HPDE6-E6E7 (cell line): ENCODE data around the gene ALX4.

Experiments used
- DNase-seq: peaks from one replicate; pipeline ENCODE4 v3.0.0; 2011; ENCODE audit warnings: missing footprints; ENCODE audit errors: extremely low spot score

ALX4 gene

GRCh38 chr11:44267750-44268613 lies 42.0 kb downstream of the ALX4 start:
- no peak for DNase-seq

DNA sequence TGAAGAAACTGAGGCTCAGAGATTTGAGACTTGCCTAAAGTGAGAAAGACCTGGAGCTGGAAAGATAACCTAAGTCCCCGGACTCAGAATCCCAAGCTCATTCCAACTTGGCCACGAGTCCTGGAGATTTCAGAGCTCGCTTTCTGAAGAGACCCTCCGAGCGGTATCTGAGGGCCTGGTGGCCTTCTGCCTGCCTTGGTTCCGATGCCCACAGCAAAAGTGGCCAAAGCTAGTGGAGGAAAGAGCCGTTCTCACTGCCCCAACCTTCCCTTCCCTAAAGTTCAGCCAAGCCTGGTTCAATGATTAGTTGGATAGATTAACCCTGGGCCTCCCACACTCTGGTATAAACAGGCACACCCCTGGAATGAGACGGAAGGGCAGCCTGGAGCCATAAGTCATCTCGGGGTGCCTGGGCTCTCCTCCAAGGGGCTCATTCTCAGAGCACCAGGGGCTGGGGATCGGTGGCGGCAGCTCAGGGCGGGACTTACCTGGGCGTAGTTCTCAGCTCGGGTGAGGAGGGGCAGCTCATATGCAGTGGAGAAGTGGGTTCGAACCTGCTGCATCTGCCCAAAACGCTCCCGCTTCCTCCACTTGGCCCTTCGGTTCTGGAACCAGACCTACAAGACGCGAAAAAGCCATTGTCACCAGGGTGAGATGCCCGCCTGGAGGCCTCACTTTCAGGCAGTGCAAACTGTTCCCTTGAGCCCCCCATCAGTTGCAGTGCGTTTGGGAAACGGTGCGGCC lies 42.8 kb downstream of the ALX4 start:
- no peak for DNase-seq

GRCh38 chr11:44266056-44266780 lies 43.7 kb downstream of the ALX4 start:
- no peak for DNase-seq

DNA sequence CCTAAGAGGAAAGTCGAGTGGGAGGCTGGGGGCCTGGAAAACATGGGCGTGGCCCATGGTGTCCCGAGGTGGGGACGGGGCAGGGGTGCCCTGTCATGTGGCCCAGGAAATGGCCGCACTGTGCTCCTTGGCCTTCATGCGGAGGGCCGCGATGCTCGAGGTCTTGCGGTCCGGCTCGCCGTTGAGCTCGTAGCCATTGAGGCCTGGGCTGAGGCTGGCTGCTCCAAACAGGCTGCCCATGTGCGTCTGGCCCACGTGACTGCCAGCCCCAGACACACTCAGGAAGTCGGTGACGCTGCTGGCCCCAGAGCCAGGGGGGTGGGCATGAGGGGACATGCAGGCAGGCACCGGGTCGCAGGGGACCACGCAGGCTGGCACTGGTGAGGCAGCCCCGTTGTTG lies 45.2 kb downstream of the ALX4 start:
- DNase-seq, result no peak

DNA sequence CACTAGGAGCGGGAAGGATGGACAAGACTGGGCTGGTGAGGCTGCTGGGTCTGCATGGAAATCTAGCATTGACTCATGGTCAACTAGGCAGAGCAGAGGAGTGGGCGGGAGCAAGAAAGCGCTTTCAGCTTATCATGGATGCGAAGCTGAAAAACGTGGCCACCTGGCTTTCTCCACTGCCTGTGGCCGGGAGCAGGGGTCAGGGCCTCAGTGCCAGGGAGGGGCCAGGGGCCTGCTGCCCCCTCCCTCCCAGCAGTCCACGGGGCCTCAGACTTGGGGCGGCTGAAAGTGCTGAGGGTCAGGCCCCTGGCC lies 45.5 kb downstream of the ALX4 start:
- DNase-seq, result no peak

DNA sequence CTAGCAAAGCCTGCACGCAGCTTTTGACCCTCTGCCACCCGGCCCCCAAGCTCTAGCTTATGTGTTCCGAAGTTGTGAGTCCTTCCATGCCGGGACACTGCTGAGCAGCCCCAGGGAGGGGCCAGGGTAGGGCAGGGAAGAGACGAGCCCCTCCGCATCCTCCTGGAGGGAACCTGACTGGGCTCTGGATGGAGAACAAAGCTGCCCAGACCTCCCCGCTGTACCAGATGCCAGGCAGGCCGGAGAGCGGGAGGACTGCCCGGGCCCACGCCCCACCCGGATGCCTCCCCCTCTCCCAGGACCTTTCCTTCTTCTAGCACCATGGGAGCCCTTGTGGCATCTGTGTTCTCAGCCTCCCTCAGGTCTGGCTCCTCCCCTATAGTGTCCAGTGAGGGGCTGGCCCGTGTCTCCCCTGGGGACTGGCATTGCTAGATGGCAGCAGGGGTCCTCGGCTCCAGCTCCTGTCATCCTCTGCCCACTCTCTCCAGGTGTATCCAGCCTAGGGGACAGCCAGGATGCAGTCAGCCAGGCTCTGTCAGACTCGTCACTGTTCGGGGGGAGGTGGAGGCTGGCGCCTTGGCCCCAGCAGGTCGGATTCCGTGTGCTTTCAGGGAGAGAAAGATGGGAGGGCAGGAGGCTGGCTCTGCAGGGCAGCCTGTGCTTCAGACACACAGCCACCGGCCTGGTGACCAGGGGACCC lies 46.1 kb downstream of the ALX4 start:
- DNase-seq, result no peak

GRCh38 chr11:44261800-44262591 lies 47.9 kb downstream of the ALX4 start:
- DNase-seq, result no peak

GRCh38 chr11:44260081-44260480 lies 49.9 kb downstream of the ALX4 start:
- DNase-seq, result no peak

GRCh38 chr11:44258839-44259420 lies 51.0 kb downstream of the ALX4 start:
- DNase-seq, result no peak

DNA sequence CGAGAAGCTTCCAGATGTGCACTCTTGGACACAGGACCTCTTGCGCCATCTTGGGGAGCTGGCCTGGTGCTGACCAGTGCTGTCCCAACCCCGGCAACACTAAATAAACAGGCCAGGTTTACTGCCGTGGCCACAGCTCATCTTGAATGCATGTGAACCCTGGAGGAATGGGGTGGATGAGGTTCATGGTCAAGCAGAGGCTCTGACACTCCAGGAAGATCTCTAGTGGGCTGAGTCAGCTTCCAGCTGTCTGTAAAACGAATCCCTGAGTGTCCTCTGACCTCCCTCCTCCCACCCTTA lies 51.8 kb downstream of the ALX4 start:
- no peak for DNase-seq

GRCh38 chr11:44257338-44258189 lies 52.4 kb downstream of the ALX4 start:
- DNase-seq, result no peak

- DNase-seq, result no peak
Measured at GRCh38 chr11:44256673-44257291, 53.2 kb downstream of the ALX4 start.

DNA sequence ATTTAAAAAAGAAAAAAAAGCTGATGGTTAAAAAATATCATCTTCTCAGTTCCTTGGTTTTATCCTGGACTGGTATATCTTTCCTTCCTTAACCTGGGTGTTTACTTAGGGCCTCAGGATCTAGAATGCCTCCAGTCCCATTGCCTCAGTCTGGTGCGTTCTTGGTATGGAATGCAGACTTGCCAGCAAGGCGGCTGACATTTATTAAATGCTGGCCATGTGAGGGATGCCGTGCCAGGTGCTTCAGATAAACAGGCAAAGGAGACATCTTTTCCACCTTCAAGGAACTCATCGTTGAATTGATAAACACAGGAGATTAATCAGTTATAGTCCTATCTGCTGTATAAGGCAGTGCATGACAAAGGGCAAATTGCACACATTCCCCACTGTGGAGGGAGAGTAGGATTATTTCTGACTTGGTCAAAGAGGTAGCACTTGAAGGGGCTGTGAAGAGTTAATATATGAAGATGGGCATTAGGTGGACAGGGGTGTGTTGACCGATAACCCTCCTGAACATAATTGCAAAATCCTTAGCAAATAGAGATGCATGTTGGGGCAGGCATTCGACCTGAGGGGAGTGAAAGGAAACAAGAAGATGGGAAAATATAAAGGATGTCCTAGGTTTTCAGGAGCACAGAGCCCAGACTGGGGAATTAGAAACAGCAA lies 54.4 kb downstream of the ALX4 start:
- DNase-seq, result peak; percentile 22

- DNase-seq, result no peak
Measured at GRCh38 chr11:44252999-44253602, 56.8 kb downstream of the ALX4 start.

DNA sequence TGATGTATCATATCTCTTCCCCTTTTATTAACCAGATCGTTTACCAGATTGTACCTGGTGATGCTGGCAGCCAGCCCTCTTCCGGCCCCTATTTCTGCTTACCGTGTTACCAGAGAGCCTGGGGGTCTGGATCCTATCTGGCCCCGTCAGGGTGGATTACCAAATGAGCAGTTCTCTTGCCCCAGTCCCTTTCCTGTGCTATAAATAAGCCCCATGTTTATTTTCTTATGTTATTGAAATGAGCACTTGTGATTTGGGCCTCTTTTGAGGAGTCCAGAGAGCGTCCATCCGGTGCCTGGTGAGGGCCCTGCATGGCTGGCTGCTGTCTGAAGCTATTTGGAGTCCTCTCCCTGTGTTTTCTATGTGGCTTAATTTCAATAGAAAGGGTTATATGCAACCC lies 59.5 kb downstream of the ALX4 start:
- DNase-seq, result no peak

- no peak for DNase-seq
Measured at GRCh38 chr11:44248109-44248508, 61.8 kb downstream of the ALX4 start.

DNA sequence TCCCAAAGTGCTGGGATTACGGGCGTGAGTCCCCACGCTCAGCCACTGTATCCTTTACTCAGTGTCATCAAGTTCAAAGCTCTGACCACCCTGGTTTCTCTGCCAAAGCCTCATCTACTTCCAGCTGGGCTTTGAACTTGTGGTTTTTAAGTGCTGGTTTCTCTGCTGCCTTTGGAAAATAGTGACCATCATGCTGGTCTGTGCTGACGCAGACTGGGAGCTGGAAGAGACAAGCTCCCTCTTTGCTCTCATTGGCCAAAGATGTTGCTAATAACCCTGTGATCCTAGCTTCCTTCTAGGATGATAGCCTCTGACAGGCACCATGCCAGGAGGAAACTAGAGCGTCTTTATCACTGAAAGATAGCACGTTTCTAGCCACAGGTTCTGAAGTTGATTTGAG lies 62.4 kb downstream of the ALX4 start:
- no peak for DNase-seq

GRCh38 chr11:44246726-44247125 lies 63.2 kb downstream of the ALX4 start:
- DNase-seq, result no peak
